ENCODE measurements around the gene MAPKAPK3.

Gene MAPKAPK3

GRCh38 chr3:50639055-50639494, 22.1 kb downstream of the MAPKAPK3 start:
- no peak overlapping the region for H3K4me3 ChIP-seq (ENCODE audit: low read depth, low read length)
- no peak for TF ChIP-seq CTCF (IDR thresholded peaks at IDR 0.05; ENCODE audit: low read depth, low read length, missing control alignments)
- DNase-seq (ENCODE audit: low read depth): no peak

DNA sequence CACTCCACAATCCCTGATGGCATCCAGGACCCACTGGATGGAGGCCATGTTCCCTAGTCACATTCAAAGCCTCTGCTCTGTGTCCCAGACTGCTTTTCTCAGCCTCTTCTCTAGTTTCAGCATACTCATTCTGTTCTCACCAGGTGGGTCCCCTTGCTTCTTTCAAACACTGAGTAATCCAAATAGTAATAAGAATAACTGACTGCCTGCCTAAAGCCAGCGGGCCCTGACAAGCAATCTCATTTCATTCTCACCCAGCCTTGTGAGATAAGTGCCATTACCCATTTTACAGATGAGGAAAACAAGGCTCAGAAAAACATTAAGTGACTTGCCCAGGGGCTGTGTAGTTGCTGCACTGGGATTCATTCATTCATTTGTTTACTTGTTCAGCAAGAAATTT, 25.4 kb downstream of the MAPKAPK3 start:
- DNase-seq (ENCODE audit: low read depth): no peak
- no peak for TF ChIP-seq CTCF (IDR thresholded peaks at IDR 0.05; ENCODE audit: low read depth, low read length, missing control alignments)
- H3K4me3 ChIP-seq (ENCODE audit: low read depth, low read length): no peak overlapping the region

DNA sequence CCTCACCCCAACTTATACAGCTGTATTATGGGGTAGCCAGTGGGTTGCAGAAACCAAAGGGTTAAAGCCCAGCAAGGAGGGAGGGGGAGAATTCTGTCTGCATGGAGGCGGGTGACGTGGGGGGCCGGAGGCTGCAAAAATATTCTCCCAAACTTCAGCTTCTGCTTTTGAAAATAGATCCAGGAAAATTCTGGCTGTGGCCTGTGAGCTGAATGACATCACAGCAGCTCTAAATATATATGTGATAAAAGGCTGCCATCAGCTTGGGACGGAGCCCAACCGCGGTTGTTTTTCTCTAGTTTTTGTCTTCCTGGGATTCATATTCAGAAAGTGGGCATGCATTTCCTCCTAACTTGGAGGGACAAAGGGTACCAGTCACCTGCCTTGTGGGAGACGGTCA, 27.6 kb downstream of the MAPKAPK3 start:
- H3K4me3 ChIP-seq (ENCODE audit: low read depth, low read length): no peak overlapping the region
- TF ChIP-seq CTCF (IDR thresholded peaks at IDR 0.05; ENCODE audit: low read depth, low read length, missing control alignments): no peak
- DNase-seq (ENCODE audit: low read depth): no peak

DNA sequence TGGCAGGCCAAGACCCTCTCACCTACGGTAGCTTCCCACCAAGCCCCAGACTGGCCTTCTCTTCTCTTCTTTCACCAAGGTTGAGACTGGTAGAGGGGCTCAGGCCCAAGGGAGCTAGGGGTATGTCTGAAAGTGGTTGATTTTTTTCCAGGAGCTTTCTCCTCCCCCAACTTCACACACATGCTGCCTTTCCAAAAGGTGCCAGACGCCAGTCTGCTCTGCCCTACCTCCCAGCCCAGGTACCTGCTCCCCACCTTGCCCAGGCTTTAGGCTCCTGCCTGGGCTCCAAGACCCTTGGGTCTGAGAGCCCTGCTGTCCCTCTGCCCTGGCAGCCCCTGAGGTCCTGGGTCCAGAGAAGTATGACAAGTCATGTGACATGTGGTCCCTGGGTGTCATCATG, 28.4 kb downstream of the MAPKAPK3 start:
- DNase-seq (ENCODE audit: low read depth): no peak
- no peak for TF ChIP-seq CTCF (IDR thresholded peaks at IDR 0.05; ENCODE audit: low read depth, low read length, missing control alignments)

GRCh38 chr3:50648313-50648712, 31.4 kb downstream of the MAPKAPK3 start:
- no peak for DNase-seq (ENCODE audit: low read depth)
- H3K4me3 ChIP-seq (ENCODE audit: low read depth, low read length): no peak overlapping the region
- TF ChIP-seq CTCF (IDR thresholded peaks at IDR 0.05; ENCODE audit: low read depth, low read length, missing control alignments): no peak

More for the DNA sequence above, 28.4 kb downstream of the MAPKAPK3 start:
- no peak overlapping the region for H3K4me3 ChIP-seq (ENCODE audit: low read depth, low read length)

GRCh38 chr3:50648944-50649343, 32.0 kb downstream of the MAPKAPK3 start:
- DNase-seq (ENCODE audit: low read depth): no peak
- TF ChIP-seq CTCF (IDR thresholded peaks at IDR 0.05; ENCODE audit: low read depth, low read length, missing control alignments): no peak

GRCh38 chr3:50649451-50649931, 32.5 kb downstream of the MAPKAPK3 start:
- no peak for DNase-seq (ENCODE audit: low read depth)
- no peak overlapping the region for H3K4me3 ChIP-seq (ENCODE audit: low read depth, low read length)
- TF ChIP-seq CTCF (IDR thresholded peaks at IDR 0.05; ENCODE audit: low read depth, low read length, missing control alignments): no peak

More at GRCh38 chr3:50648944-50649343, 32.0 kb downstream of the MAPKAPK3 start:
- no peak overlapping the region for H3K4me3 ChIP-seq (ENCODE audit: low read depth, low read length)
